IPS-11a (cell line): ENCODE results near the gene PTCD1.
"Not testable (repeated sequence)": the region's sequence is repeated elsewhere in the genome, so short reads cannot be mapped to it uniquely, and the experiment has no call there.

ENCODE experiments used
- H3K4me3 ChIP-seq: one replicate; pipeline ENCODE4 v1.5.1; 2013; ENCODE audit warnings: low read depth, low read length, control low read depth

Gene PTCD1

GRCh38 chr7:99387912-99388311, 50.7 kb downstream of the PTCD1 start:
- H3K4me3 ChIP-seq = no peak overlapping the region

- H3K4me3 ChIP-seq = not testable (repeated sequence)
Measured at GRCh38 chr7:99387239-99387635, 51.4 kb downstream of the PTCD1 start.

- H3K4me3 ChIP-seq = no peak overlapping the region
Measured at GRCh38 chr7:99386584-99387238, 51.9 kb downstream of the PTCD1 start.

GRCh38 chr7:99385564-99385963, 53.0 kb downstream of the PTCD1 start:
- no peak overlapping the region for H3K4me3 ChIP-seq

GRCh38 chr7:99384523-99384922, 54.1 kb downstream of the PTCD1 start:
- no peak overlapping the region for H3K4me3 ChIP-seq

- no peak overlapping the region for H3K4me3 ChIP-seq
Measured at GRCh38 chr7:99383791-99384370, 54.7 kb downstream of the PTCD1 start.

- no peak overlapping the region for H3K4me3 ChIP-seq
Measured at GRCh38 chr7:99383203-99383602, 55.4 kb downstream of the PTCD1 start.

GRCh38 chr7:99381664-99382075, 56.9 kb downstream of the PTCD1 start:
- no peak overlapping the region for H3K4me3 ChIP-seq

- no peak overlapping the region for H3K4me3 ChIP-seq
Measured at GRCh38 chr7:99380823-99381663, 57.6 kb downstream of the PTCD1 start.

GRCh38 chr7:99380032-99380822, 58.4 kb downstream of the PTCD1 start:
- H3K4me3 ChIP-seq = no peak overlapping the region

- H3K4me3 ChIP-seq = not testable (repeated sequence)
Measured at GRCh38 chr7:99379693-99380031, 58.9 kb downstream of the PTCD1 start.

GRCh38 chr7:99379043-99379577, 59.5 kb downstream of the PTCD1 start:
- H3K4me3 ChIP-seq = no peak overlapping the region

GRCh38 chr7:99375070-99375807, 63.4 kb downstream of the PTCD1 start:
- H3K4me3 ChIP-seq = peak overlapping the region; percentile 47

GRCh38 chr7:99374111-99375064, 64.2 kb downstream of the PTCD1 start, which contains the start of gene ARPC1B:
Gene ARPC1B, plus strand, starts transcription at chr7:99374730. Its CDS starts 10,985 bp downstream, at chr7:99385715.
- peak within 1 kb of the TSS; percentile 58 for H3K4me3 ChIP-seq

GRCh38 chr7:99373091-99374066, 65.2 kb downstream of the PTCD1 start:
- peak overlapping the region; percentile 58 for H3K4me3 ChIP-seq

GRCh38 chr7:99372275-99373090, 66.1 kb downstream of the PTCD1 start:
- H3K4me3 ChIP-seq = no peak overlapping the region

- H3K4me3 ChIP-seq = no peak overlapping the region
Measured at GRCh38 chr7:99371376-99371920, 67.2 kb downstream of the PTCD1 start.
